Activated CD8-positive, alpha-beta T cell treated with anti-CD3 and anti-CD28 coated beads for 36 hours (primary cell): ENCODE data around the gene TBC1D16. TPM values are rescaled to one million over a fixed set of nuclear protein-coding genes. Genes with fewer than 3 reads are reported as not detected.

Experiments used
- ATAC-seq: fragments of 200-7000 bp; cut with Tn5 transposase; one replicate; pipeline ENCODE4 v1.10.0; 2021; ENCODE audit warnings: mild to moderate bottlenecking, moderate library complexity
- CTCF ChIA-PET: fragments of 350-600 bp; sonication (Branson Sonifier 250); formaldehyde crosslinking; loops from one replicate; lab custom pipeline; 2021; ENCODE audit warnings: antibody characterized with exemption; lab: Charles Lee
- POLR2A ChIA-PET: fragments of 350-600 bp; sonication (Branson Sonifier 250); formaldehyde crosslinking; loops from one replicate; lab custom pipeline; 2021; ENCODE audit warnings: antibody characterized with exemption; lab: Charles Lee
- DNase-seq: peaks from one replicate; pipeline ENCODE4 v3.0.0-alpha.2; 2020
- H3K27ac Mint-ChIP-seq: one replicate; pipeline ENCODE4 v1.8.0; 2021; ENCODE audit warnings: mild to moderate bottlenecking, mixed read lengths
- H3K27me3 Mint-ChIP-seq: one replicate; pipeline ENCODE4 v1.8.0; 2021; ENCODE audit warnings: mixed read lengths
- H3K36me3 Mint-ChIP-seq: one replicate; pipeline ENCODE4 v1.8.0; 2021; ENCODE audit warnings: low read depth, mixed read lengths
- H3K4me1 Mint-ChIP-seq: one replicate; pipeline ENCODE4 v1.8.0; 2021; ENCODE audit warnings: low read depth, mixed read lengths
- H3K4me3 Mint-ChIP-seq: one replicate; pipeline ENCODE4 v1.8.0; 2021; ENCODE audit warnings: mild to moderate bottlenecking, moderate library complexity, mixed read lengths
- H3K9me3 Mint-ChIP-seq: one replicate; pipeline ENCODE4 v1.8.0; 2021; ENCODE audit warnings: mixed read lengths
- intact Hi-C: fragments of 100-400 bp; cut with micrococcal nuclease; formaldehyde crosslinking; loops from one replicate; pipeline ENCODE4 v1.10.0; 2022
- total RNA-seq, 2 experiments: library from RNA; stranded (reverse); gene quantifications; one replicate each; pipeline ENCODE4 v1.2.3, GENCODE V29; 2021
- TF ChIP-seq, protein P1 (sequence below): fragments of 200-600 bp; IDR thresholded peaks from one replicate; pipeline ENCODE4 v1.8.0; 2022; ENCODE audit warnings: antibody characterized with exemption, mild to moderate bottlenecking

The TBC1D16 gene
- total RNA-seq, 2 experiments from 2014 or later: 9.6 to 12.0 TPM

DNA sequence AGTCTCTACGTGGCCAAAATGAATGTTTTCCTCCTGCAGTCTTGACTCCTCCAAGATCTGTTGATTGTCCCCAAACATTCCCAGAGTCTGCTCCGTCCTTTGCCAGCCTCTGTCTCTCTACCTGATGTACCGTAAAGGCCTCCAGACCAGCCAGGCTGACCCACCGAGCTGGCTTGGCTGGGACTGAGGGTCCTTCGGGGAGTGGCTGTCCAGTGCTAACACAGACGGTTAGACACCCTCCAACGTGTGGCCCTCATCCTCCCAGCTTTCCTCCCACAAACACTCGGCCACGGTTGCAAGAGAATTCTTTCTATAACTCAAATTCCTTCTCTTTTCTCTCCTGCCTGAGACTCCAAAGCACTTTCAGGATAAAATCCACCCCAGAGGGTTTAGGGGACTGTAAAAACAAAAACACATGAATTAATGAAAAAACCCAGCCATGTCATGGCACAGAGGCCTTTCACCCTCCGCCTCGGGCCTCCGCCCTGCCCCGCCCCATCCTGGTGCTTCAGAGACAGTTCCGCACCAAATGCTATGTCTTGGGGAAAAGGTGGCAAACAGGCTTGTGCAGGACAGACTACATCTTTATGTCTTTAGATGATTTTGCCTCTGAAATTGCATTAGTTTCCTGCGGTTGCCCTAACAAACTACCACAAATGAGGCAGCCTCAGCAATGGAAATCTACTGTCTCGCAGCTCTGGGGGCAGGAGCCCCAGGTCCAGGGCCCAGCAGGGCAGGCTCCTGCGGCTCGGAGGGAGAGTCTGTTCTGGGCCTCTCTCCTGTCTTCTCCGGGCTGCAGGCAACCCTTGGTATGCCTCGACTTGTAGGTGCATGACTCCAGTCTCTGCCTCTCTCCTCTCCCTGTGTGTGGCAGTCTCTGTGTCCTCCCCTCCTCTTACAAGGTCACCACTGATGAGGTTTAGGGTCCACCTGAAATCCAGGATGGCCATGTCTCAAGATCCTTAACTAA is 124.0 kb downstream of the TBC1D16 start:
- Mint-ChIP-seq H3K27me3 (peaks cover 3% of the 10 kb centered on the region), H3K27ac (no peak overlapping the region), H3K36me3 (no peaks in the 10 kb centered on the region), H3K4me1 (no peaks in the 10 kb centered on the region), H3K4me3 (no peak overlapping the region), H3K9me3 (no peaks in the 10 kb centered on the region)
- ChIA-PET POLR2A (no interaction called here), CTCF (no interaction called here)
- TF ChIP-seq, protein P1, sequence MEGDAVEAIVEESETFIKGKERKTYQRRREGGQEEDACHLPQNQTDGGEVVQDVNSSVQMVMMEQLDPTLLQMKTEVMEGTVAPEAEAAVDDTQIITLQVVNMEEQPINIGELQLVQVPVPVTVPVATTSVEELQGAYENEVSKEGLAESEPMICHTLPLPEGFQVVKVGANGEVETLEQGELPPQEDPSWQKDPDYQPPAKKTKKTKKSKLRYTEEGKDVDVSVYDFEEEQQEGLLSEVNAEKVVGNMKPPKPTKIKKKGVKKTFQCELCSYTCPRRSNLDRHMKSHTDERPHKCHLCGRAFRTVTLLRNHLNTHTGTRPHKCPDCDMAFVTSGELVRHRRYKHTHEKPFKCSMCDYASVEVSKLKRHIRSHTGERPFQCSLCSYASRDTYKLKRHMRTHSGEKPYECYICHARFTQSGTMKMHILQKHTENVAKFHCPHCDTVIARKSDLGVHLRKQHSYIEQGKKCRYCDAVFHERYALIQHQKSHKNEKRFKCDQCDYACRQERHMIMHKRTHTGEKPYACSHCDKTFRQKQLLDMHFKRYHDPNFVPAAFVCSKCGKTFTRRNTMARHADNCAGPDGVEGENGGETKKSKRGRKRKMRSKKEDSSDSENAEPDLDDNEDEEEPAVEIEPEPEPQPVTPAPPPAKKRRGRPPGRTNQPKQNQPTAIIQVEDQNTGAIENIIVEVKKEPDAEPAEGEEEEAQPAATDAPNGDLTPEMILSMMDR: no peak
- DNase-seq (no peak), ATAC-seq (no peak)
- intact Hi-C loops: no loop called here

DNA sequence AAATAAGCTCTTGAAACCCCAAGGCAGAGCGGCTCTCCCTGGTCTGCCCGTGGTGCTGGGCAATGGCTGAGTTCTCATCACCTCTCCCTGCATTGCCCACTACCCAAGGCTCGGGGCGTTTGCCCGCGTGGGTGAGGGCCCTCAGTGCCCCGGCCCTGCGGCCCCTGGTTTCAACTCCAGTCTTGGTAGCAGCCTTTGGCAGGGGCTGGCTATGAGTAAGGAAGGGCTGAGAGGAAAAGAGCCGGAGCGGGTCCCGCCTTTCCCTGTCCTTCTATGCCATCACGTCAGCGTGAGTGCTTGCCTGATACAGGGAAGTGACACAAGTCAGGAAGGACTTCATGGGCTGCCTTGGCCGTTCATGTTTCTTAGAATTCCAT is 124.7 kb downstream of the TBC1D16 start:
- ATAC-seq (no peak), DNase-seq (no peak)
- ChIA-PET CTCF (no interaction called here), POLR2A (no interaction called here)
- TF ChIP-seq, protein P1: no peak
- Mint-ChIP-seq H3K36me3 (no peaks in the 10 kb centered on the region), H3K27ac (no peak overlapping the region), H3K27me3 (peaks cover 1% of the 10 kb centered on the region), H3K4me1 (no peaks in the 10 kb centered on the region), H3K4me3 (no peak overlapping the region), H3K9me3 (no peaks in the 10 kb centered on the region)
- intact Hi-C loops: no loop called here

DNA sequence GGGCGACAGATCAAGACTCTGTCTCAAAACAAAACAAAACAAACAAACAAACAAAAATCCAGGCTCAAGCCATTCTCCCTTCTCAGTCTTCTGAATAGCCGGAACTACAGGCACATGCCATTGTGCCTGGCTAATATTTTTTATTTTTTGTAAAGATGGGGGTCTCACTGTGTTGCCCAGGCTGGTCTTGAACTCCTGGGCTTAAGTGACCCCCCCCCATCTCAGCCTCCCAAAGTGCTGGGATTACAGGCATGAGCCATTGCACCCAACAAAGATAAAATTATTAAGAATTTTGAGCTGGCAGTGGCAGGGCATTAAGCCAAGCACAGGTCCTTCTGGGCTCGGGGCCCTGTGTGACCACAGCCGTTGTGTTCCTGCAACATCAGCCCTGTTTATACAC is 126.6 kb downstream of the TBC1D16 start:
- no peaks in the 10 kb centered on the region for H3K36me3 Mint-ChIP-seq
- intact Hi-C loops: no loop called here
- H3K4me3 Mint-ChIP-seq: no peak overlapping the region
- ATAC-seq (no peak), DNase-seq (no peak)
- ChIA-PET POLR2A (no interaction called here), CTCF (no interaction called here)
- H3K27me3 Mint-ChIP-seq: peaks cover 4% of the 10 kb centered on the region
- no peaks in the 10 kb centered on the region for H3K9me3 Mint-ChIP-seq
- H3K27ac Mint-ChIP-seq: no peak overlapping the region
- TF ChIP-seq, protein P1: no peak
- no peaks in the 10 kb centered on the region for H3K4me1 Mint-ChIP-seq

- POLR2A ChIA-PET: no interaction called here
- TF ChIP-seq, protein P1: no peak
- DNase-seq (no peak), ATAC-seq (no peak)
- CTCF ChIA-PET: no interaction called here
- Mint-ChIP-seq H3K9me3 (no peaks in the 10 kb centered on the region), H3K27me3 (peaks cover 4% of the 10 kb centered on the region), H3K36me3 (no peaks in the 10 kb centered on the region), H3K4me1 (no peaks in the 10 kb centered on the region), H3K4me3 (no peak overlapping the region), H3K27ac (no peak overlapping the region)
- intact Hi-C loops: no loop called here
These were observed 127.8 kb downstream of the TBC1D16 start for GRCh38 chr17:79907850-79908249.

DNA sequence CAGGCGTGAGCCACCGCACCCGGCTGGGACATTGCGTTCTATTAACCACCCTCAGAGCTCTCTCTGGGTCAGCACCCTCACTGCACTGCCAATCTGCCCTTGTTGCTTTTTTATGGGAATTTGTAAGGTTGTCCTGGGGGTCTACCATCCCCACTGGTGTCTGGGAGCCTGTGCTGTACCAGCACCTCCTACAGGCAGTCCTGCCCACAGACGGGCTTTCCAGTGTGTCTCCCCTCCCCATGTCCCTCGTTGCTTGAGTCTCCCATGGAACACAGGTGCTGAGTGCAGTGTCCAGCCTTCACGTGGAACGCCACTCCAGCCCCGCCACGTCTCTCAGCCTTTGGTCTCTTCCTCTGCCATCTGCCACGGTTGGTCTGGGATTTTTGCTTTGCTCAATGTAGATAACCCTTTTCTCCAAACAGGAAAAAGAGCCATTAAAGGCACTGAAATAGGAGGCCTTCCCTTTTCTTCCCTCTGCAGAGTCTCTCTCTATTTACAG is 128.4 kb downstream of the TBC1D16 start:
- Mint-ChIP-seq H3K4me3 (no peak overlapping the region), H3K36me3 (no peaks in the 10 kb centered on the region)
- no peak for ATAC-seq

More for the DNA sequence above, 128.4 kb downstream of the TBC1D16 start:
- TF ChIP-seq, protein P1: no peak
- POLR2A ChIA-PET: no interaction called here
- peaks cover 4% of the 10 kb centered on the region for H3K27me3 Mint-ChIP-seq
- DNase-seq: no peak
- H3K27ac Mint-ChIP-seq: no peak overlapping the region
- no peaks in the 10 kb centered on the region for H3K4me1 Mint-ChIP-seq
- CTCF ChIA-PET: no interaction called here
- no peaks in the 10 kb centered on the region for H3K9me3 Mint-ChIP-seq
- intact Hi-C loops: no loop called here
